ENCODE measurements around the gene NUP93.
"Not testable (repeated sequence)": the region's sequence is repeated elsewhere in the genome, so short reads cannot be mapped to it uniquely, and the experiment has no call there.

Gene NUP93

DNA sequence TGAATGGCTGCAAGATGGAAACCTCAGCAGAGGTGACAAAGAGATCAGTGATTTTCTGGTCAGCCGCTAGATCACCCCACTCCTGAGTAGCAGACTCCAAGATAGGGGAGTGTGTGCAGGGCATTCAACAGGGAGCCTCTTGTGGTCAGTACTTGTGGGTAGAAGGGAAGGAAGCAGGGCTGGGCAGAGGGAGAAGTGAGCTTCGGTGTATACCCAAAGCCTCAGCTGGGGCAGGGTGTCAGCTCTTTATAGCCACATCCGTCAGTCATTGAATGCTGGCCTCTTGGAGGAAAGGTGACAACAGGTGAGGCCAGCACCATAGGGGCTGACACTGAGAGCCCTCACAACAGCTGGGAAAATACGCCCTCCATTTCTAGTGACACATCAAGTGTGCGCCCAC is 132.8 kb downstream of the NUP93 start:
- no peak for DNase-seq (ENCODE audit: low spot score)
- TF ChIP-seq, protein P1, sequence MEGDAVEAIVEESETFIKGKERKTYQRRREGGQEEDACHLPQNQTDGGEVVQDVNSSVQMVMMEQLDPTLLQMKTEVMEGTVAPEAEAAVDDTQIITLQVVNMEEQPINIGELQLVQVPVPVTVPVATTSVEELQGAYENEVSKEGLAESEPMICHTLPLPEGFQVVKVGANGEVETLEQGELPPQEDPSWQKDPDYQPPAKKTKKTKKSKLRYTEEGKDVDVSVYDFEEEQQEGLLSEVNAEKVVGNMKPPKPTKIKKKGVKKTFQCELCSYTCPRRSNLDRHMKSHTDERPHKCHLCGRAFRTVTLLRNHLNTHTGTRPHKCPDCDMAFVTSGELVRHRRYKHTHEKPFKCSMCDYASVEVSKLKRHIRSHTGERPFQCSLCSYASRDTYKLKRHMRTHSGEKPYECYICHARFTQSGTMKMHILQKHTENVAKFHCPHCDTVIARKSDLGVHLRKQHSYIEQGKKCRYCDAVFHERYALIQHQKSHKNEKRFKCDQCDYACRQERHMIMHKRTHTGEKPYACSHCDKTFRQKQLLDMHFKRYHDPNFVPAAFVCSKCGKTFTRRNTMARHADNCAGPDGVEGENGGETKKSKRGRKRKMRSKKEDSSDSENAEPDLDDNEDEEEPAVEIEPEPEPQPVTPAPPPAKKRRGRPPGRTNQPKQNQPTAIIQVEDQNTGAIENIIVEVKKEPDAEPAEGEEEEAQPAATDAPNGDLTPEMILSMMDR (conservative IDR thresholded peaks at IDR 0.05; ENCODE audit: low read depth) = no peak
- H3K27ac ChIP-seq = no peak overlapping the region
- ChIA-PET POLR2A (ENCODE audit: low non-redundant PET) (no interaction called here), CTCF (interaction anchor here (0.7 kb wide), 1 partner anchor 13 kb away, joined by 3 read pairs; no protein-coding TSS in a partner anchor)

- TF ChIP-seq, protein P1 (conservative IDR thresholded peaks at IDR 0.05; ENCODE audit: low read depth) = no peak
- H3K27ac ChIP-seq = no peak within 1 kb of the TSS
- ChIA-PET POLR2A (ENCODE audit: low non-redundant PET) (no interaction called here), CTCF (no interaction called here)
- DNase-seq (ENCODE audit: low spot score) = no peak
These were observed 135.0 kb downstream of the NUP93 start, which contains the start of gene SLC12A3 for GRCh38 chr16:56864960-56865359. TSS of gene SLC12A3 (plus strand) at chr16:56865207. CDS start at chr16:56865236, 29 bp downstream.

- CTCF ChIA-PET = no interaction called here
These were observed 135.6 kb downstream of the NUP93 start for GRCh38 chr16:56865394-56866062.

DNA sequence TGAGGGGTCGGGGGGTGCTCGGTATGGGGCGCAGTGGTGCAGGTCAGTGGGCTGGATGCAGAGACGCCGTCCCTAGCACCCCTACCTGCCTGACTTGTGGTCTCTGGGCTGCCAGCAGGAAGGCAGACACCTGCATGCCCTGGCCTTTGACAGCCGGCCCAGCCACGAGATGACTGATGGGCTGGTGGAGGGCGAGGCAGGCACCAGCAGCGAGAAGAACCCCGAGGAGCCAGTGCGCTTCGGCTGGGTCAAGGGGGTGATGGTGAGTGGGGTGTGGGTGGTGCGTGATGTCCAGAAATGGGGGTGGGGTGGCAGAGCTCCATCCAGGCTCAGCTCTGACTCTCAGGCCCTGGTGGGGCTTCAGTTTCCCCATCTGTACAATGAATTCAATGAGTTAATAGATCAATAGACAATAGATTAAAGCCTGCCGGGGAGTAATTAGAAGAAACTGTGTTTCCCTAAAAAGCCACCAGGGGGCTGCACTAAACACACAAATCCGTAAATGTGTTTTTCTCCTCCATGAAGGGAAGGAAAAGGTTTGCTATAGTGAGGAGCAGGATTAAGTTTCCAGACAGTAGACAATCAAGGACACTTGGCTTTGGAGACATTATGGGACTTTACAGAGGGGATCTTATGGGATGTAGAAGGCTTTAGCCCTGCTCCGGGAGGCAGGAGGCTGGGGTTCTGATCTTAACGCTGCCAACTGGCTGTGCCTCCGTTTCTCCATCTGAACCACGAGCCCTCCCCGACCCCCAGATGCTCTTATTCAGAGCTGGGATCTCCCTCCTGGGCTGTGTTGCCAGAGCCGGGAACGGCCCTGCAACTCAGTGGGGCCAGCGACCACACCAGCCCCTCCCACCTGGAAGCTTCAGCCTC is 137.3 kb downstream of the NUP93 start:
- TF ChIP-seq, protein P1 (conservative IDR thresholded peaks at IDR 0.05; ENCODE audit: low read depth) = peak; percentile 72
- ChIA-PET CTCF (interaction anchor here (0.5 to 1.2 kb wide), 9 partner anchors 9 to 303 kb away, joined by 3 to 7 read pairs (median 3); no protein-coding TSS in a partner anchor), POLR2A (ENCODE audit: low non-redundant PET) (interaction anchor here (0.5 kb wide), 1 partner anchor 247 kb away, joined by 3 read pairs; no protein-coding TSS in a partner anchor)
- H3K27ac ChIP-seq = no peak overlapping the region
- peak; percentile 52 for DNase-seq (ENCODE audit: low spot score)

More at GRCh38 chr16:56865394-56866062, 135.6 kb downstream of the NUP93 start:
- TF ChIP-seq, protein P1 (conservative IDR thresholded peaks at IDR 0.05; ENCODE audit: low read depth) = no peak
- no peak overlapping the region for H3K27ac ChIP-seq
- POLR2A ChIA-PET (ENCODE audit: low non-redundant PET) = no interaction called here
- no peak for DNase-seq (ENCODE audit: low spot score)

DNA sequence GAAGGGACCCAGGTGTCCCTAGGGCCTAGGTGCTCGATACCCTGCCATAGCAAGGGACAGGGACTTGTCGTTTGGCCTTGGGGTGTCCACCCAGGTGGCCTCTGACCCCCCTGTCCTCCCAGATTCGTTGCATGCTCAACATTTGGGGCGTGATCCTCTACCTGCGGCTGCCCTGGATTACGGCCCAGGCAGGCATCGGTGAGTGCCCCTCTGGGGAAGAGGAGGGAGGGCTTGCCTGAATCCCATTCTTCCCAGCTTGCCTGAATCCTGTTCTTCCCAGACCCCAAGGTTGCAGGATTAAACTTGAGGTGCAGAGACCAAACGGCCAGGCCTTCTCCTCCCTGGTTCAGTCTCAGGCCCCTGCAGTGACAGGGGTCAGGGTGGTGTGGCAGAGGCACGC is 138.2 kb downstream of the NUP93 start:
- TF ChIP-seq, protein P1 (conservative IDR thresholded peaks at IDR 0.05; ENCODE audit: low read depth) = no peak
- ChIA-PET POLR2A (ENCODE audit: low non-redundant PET) (no interaction called here), CTCF (interaction anchor here (0.6 to 0.9 kb wide), 4 partner anchors 10 to 302 kb away, joined by 3 to 4 read pairs (median 4); no protein-coding TSS in a partner anchor)
- DNase-seq (ENCODE audit: low spot score) = no peak
- no peak overlapping the region for H3K27ac ChIP-seq

DNA sequence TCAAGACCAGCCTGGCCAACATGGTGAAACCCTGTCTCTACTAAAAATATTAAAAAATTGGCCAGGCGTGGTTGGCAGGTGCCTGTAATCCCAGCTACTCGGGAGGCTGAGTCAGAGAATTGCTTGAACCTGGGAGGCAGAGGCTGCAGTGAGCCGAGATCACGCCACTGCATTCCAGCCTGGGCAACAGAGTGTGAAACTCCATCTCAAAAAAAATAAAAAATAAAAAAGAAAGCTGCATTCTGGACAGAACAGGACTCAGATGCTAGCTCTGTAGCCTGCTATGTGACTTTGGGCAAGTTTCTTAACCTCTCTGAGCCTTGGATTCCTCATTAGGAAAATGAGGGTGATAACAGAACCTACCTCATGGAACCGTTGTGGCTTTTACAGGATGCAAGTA is 138.8 kb downstream of the NUP93 start:
- CTCF ChIA-PET = interaction anchor here (0.5 to 1.2 kb wide), 5 partner anchors 17 to 1260 kb away, joined by 4 to 7 read pairs (median 4); partner anchors contain the start of gene CFAP20
- H3K27ac ChIP-seq; DNase-seq (ENCODE audit: low spot score); POLR2A ChIA-PET (ENCODE audit: low non-redundant PET): not testable (repeated sequence)

Data from RWPE1 (cell line).